ENCODE data around the gene VPS37D. TPM values are rescaled to one million over a fixed set of nuclear protein-coding genes. Genes with fewer than 3 reads are reported as not detected.
A peak's percentile ranks its signal among the peaks of the same experiment; 100 is the strongest.

VPS37D gene
- polyA plus RNA-seq, 3 donors, result not detected

DNA sequence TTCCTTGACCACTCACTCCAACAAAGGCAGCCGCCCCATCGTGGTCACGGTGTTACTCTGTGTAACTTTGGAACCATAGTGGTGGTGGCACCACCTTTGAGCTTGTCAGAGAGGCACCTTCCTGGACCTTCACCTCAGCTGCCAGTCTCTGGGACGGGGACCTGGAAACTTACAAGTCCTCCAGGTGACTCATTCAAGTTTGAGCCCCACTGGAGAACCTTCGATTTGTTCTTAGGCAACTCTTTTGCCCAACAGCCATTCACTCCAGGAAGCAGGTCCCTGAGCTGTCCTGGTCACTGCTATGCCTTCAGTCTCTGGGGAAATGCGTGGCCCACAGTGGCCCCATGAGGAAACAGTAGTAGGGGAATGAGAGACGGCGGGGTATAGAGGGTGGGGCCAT, 34.6 kb downstream of the VPS37D start:
- peaks cover 23 to 29% of the 10 kb centered on the region in 2 donors for H3K36me3 Mint-ChIP-seq
- peaks cover 6 to 56% of the 10 kb centered on the region in 2 donors for H3K27me3 ChIP-seq (ENCODE audit: control insufficient read depth in 2 of 2, insufficient read depth in 2 of 2, low read length in 2 of 2)
- no peak overlapping the region for H3K4me3 ChIP-seq (replicated peaks in 1 of 3; ENCODE audit: low read depth in 2 of 3, low read length in 3 of 3)
- H2AFZ ChIP-seq (ENCODE audit: insufficient read depth, low read depth, low read length, poor library complexity, severe bottlenecking), result no peak overlapping the region
- H3K79me2 ChIP-seq (ENCODE audit: insufficient read depth, low read length), result no peaks in the 10 kb centered on the region
- no peak for TF ChIP-seq CTCF (IDR thresholded peaks at IDR 0.05)
- peaks cover 24% of the 10 kb centered on the region for H3K4me1 Mint-ChIP-seq
- peak overlapping the region in 1 of 2 donors; percentile 68 for H3K4me3 Mint-ChIP-seq
- peaks cover 16 to 25% of the 10 kb centered on the region in 2 donors for H3K36me3 ChIP-seq (replicated peaks in 1 of 2; ENCODE audit: control insufficient read depth in 1 of 2, insufficient read depth in 2 of 2, low read length in 2 of 2)
- H3K27ac Mint-ChIP-seq, result peak overlapping the region in 3 of 7 donors; percentile 8 to 63 (median 55)
- H3K27ac ChIP-seq (ENCODE audit: low read depth in 1 of 2, low read length in 2 of 2), result no peak overlapping the region
- no peak overlapping the region for H3K9ac ChIP-seq (ENCODE audit: insufficient read depth, low read length, poor library complexity, severe bottlenecking)
- no peaks in the 10 kb centered on the region for H4K20me1 ChIP-seq (ENCODE audit: insufficient read depth, low read length)
- peaks cover 51 to 63% (median 61%) of the 10 kb centered on the region in 3 donors for H3K27me3 Mint-ChIP-seq (ENCODE audit: low read depth in 3 of 3)
- H3K9me3 ChIP-seq (replicated peaks in 1 of 2; ENCODE audit: control insufficient read depth in 1 of 2, insufficient read depth in 1 of 2, low read length in 2 of 2), result peaks cover 0 to 3% of the 10 kb centered on the region in 2 donors
- 69% methylated on average over 5 of the region's 8 CpGs for WGBS (ENCODE audit: insufficient coverage)
- peaks cover 0 to 18% (median 5%) of the 10 kb centered on the region in 7 donors for H3K9me3 Mint-ChIP-seq
- H3K4me1 ChIP-seq (ENCODE audit: control insufficient read depth in 1 of 2, insufficient read depth in 2 of 2, low read length in 2 of 2), result peaks cover 6 to 9% of the 10 kb centered on the region in 2 donors
- intact Hi-C loops (cut with micrococcal nuclease), result no loop called here
- H3K4me2 ChIP-seq (replicated peaks; ENCODE audit: extremely low read depth, low read length, poor library complexity, severe bottlenecking), result no peak overlapping the region
- DNase-seq, result peak in 2 of 3 donors; percentile 19 to 31

DNA sequence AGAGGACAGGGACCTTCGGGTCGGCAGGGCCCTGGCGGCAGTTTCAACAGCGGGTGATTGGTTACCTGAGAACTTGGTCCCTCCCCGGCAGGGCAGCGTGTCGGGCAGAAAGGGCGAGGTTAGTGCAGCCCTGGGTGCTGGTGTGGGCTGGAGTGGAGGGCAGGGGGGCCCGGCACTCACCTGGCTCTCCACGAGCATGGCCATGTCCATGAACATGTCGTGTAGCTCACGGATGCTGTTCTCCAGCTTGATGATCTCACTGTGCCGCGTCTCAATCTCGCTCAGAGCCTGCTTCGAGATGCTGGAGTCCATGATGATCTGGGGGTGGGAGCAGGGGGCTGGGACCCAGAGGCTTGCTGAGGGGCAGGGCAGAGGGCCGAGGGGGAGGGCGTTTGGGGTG, 35.0 kb downstream of the VPS37D start:
- WGBS (ENCODE audit: insufficient coverage), result 80% methylated on average over 13 of the region's 18 CpGs
- Histone ChIP-seq H3K4me1 (ENCODE audit: control insufficient read depth in 1 of 2, insufficient read depth in 2 of 2, low read length in 2 of 2) (peaks cover 6 to 9% of the 10 kb centered on the region in 2 donors), H3K27ac (ENCODE audit: low read depth in 1 of 2, low read length in 2 of 2) (no peak overlapping the region), H3K27me3 (ENCODE audit: control insufficient read depth in 2 of 2, insufficient read depth in 2 of 2, low read length in 2 of 2) (peaks cover 6 to 59% of the 10 kb centered on the region in 2 donors), H3K36me3 (replicated peaks in 1 of 2; ENCODE audit: control insufficient read depth in 1 of 2, insufficient read depth in 2 of 2, low read length in 2 of 2) (peaks cover 12 to 20% of the 10 kb centered on the region in 2 donors), H3K9ac (ENCODE audit: insufficient read depth, low read length, poor library complexity, severe bottlenecking) (no peak overlapping the region), H2AFZ (ENCODE audit: insufficient read depth, low read depth, low read length, poor library complexity, severe bottlenecking) (no peak overlapping the region), H3K4me2 (replicated peaks; ENCODE audit: extremely low read depth, low read length, poor library complexity, severe bottlenecking) (no peak overlapping the region), H3K4me3 (replicated peaks in 1 of 3; ENCODE audit: low read depth in 2 of 3, low read length in 3 of 3) (no peak overlapping the region), H4K20me1 (ENCODE audit: insufficient read depth, low read length) (no peaks in the 10 kb centered on the region), H3K79me2 (ENCODE audit: insufficient read depth, low read length) (no peaks in the 10 kb centered on the region), H3K9me3 (replicated peaks in 1 of 2; ENCODE audit: control insufficient read depth in 1 of 2, insufficient read depth in 1 of 2, low read length in 2 of 2) (peaks cover 0 to 3% of the 10 kb centered on the region in 2 donors)
- Mint-ChIP-seq H3K27me3 (ENCODE audit: low read depth in 3 of 3) (peaks cover 54 to 68% (median 65%) of the 10 kb centered on the region in 3 donors), H3K36me3 (peaks cover 19 to 24% of the 10 kb centered on the region in 2 donors), H3K9me3 (peaks cover 0 to 22% (median 5%) of the 10 kb centered on the region in 7 donors), H3K4me3 (peak overlapping the region in 1 of 2 donors; percentile 68), H3K4me1 (peaks cover 27% of the 10 kb centered on the region), H3K27ac (no peak overlapping the region)
- no peak for DNase-seq
- intact Hi-C loops (cut with micrococcal nuclease), result no loop called here
- no peak for TF ChIP-seq CTCF (IDR thresholded peaks at IDR 0.05)

Measured in CD14-positive monocyte (primary cell).